HepG2 (cell line): ENCODE data around the gene LYPLA2. TPM values are rescaled to one million over a fixed set of nuclear protein-coding genes. Genes with fewer than 3 reads are reported as not detected.

ENCODE experiments used
- AHR ChIP-seq: IDR thresholded peaks from 2 replicates; pipeline ENCODE4 v1.6.1; 2018; ENCODE audit warnings: missing genetic modification reagents, missing compliant biosample characterization
- EZH2 ChIP-seq: conservative IDR thresholded peaks from 2 replicates; pipeline ENCODE4 v1.6.1; 2012; ENCODE audit warnings: mild to moderate bottlenecking, low read depth, low read length, moderate library complexity
- GTF3A ChIP-seq: sonication (generic); formaldehyde crosslinking; conservative IDR thresholded peaks from 2 replicates; pipeline ENCODE4 v1.4.0; 2020; ENCODE audit warnings: mild to moderate bottlenecking, missing genetic modification reagents
- KAT2B ChIP-seq: fragments of 150-350 bp; IDR thresholded peaks from 2 replicates; pipeline ENCODE4 v1.6.1; 2014; ENCODE audit warnings: low read depth, low read length, borderline replicate concordance
- MAFK ChIP-seq, 2 experiments: IDR thresholded peaks in 1 of 2; conservative IDR thresholded peaks in 1 of 2; 2 replicates each; pipeline ENCODE4 v1.6.1; 2011; ENCODE audit warnings: improper control_type of control experiment in 2 of 2, low read length in 2 of 2
- PAF1 ChIP-seq: IDR thresholded peaks from 2 replicates; pipeline ENCODE4 v1.6.1; 2016; ENCODE audit warnings: missing genetic modification reagents, missing compliant biosample characterization
- RFX3 ChIP-seq: IDR thresholded peaks from 2 replicates; pipeline ENCODE4 v1.6.1; 2016; ENCODE audit warnings: missing biosample characterization, missing genetic modification reagents
- TCF12 ChIP-seq, 2 experiments: fragments of 450-650 bp in 1 of 2; sonication (generic) in 1 of 2; formaldehyde crosslinking in 1 of 2; IDR thresholded peaks; 2 replicates each; pipeline versions ENCODE4 v1.6.1 to v1.8.0; 2017 to 2022; ENCODE audit warnings: antibody characterized with exemption in 1 of 2, mild to moderate bottlenecking in 1 of 2, missing genetic modification reagents in 1 of 2, moderate library complexity in 1 of 2
- ZEB1 ChIP-seq: IDR thresholded peaks from 2 replicates; pipeline ENCODE4 v1.6.1; 2012; ENCODE audit warnings: mild to moderate bottlenecking, low read depth, inconsistent platforms; ENCODE audit not compliant: insufficient replicate concordance
- ZNF10 ChIP-seq: sonication (generic); formaldehyde crosslinking; IDR thresholded peaks from 2 replicates; pipeline ENCODE4 v1.4.0; 2020; ENCODE audit warnings: mild to moderate bottlenecking, low read depth, missing genetic modification reagents, borderline replicate concordance
- ZNF296 ChIP-seq: sonication (generic); formaldehyde crosslinking; conservative IDR thresholded peaks from 2 replicates; pipeline ENCODE4 v1.5.0; 2020; ENCODE audit warnings: mild to moderate bottlenecking, missing genetic modification reagents
- ZNF768 ChIP-seq: sonication (generic); formaldehyde crosslinking; IDR thresholded peaks from 2 replicates; pipeline ENCODE4 v1.4.0; 2020; ENCODE audit warnings: missing genetic modification reagents
- ZSCAN31 ChIP-seq: sonication (generic); formaldehyde crosslinking; IDR thresholded peaks from 2 replicates; pipeline ENCODE4 v1.5.0; 2020; ENCODE audit warnings: low read depth, mild to moderate bottlenecking, missing genetic modification reagents
- ZZZ3 ChIP-seq: sonication (generic); formaldehyde crosslinking; IDR thresholded peaks from 2 replicates; pipeline ENCODE4 v1.4.0; 2020; ENCODE audit warnings: missing genetic modification reagents, mild to moderate bottlenecking, borderline replicate concordance
- polyA plus RNA-seq, 8 experiments: library from polyadenylated mRNA; depleted of rRNA in 3 of 8; stranded (reverse) in 7 of 8; unstranded in 1 of 8; fragments of >200 nt; fragmentation: Illumina TruSeq in 4 of 8; extraction: Trizol in 4 of 8; gene quantifications; 2 replicates each; pipeline versions ENCODE4 v1.2.1 to v1.2.3, GENCODE V29; 2011 to 2016; ENCODE audit warnings: low read depth in 4 of 8, missing spikeins in 1 of 8, mixed read lengths in 1 of 8; ENCODE audit not compliant: insufficient read depth in 1 of 8
- total RNA-seq, 5 experiments: library from RNA; depleted of rRNA; stranded (reverse); fragments of >200 nt; fragmentation: Illumina TruSeq; extraction: Trizol; gene quantifications; 2 replicates each; pipeline ENCODE4 v1.2.3, GENCODE V29; 2016; ENCODE audit warnings: low read depth in 1 of 5
- TF ChIP-seq, protein P1 (sequence below): sonication (generic); formaldehyde crosslinking; IDR thresholded peaks from 2 replicates; pipeline ENCODE4 v1.5.1; 2020; ENCODE audit warnings: missing genetic modification reagents, mild to moderate bottlenecking, borderline replicate concordance
- TF ChIP-seq, protein P2 (sequence below): sonication (generic); formaldehyde crosslinking; IDR thresholded peaks from 2 replicates; pipeline ENCODE4 v1.4.0; 2020; ENCODE audit warnings: missing genetic modification reagents
- TF ChIP-seq, protein P3 (sequence below): sonication (generic); formaldehyde crosslinking; IDR thresholded peaks from 2 replicates; pipeline ENCODE4 v1.4.0; 2020; ENCODE audit warnings: mild to moderate bottlenecking, missing genetic modification reagents
- TF ChIP-seq, protein P4 (sequence below): sonication (generic); formaldehyde crosslinking; IDR thresholded peaks from 2 replicates; pipeline ENCODE4 v1.4.0; 2020; ENCODE audit warnings: mild to moderate bottlenecking, missing genetic modification reagents
- TF ChIP-seq, protein P5 (sequence below): sonication (generic); formaldehyde crosslinking; IDR thresholded peaks from 2 replicates; pipeline ENCODE4 v1.9.0; 2021; ENCODE audit warnings: missing genetic modification reagents, borderline replicate concordance

LYPLA2 gene
- total and polyA plus RNA-seq, 2 of the 13 experiments (the other 11 are each of a cell fraction or from before 2014, with no cell fraction given): 72.1 to 73.2 TPM

DNA sequence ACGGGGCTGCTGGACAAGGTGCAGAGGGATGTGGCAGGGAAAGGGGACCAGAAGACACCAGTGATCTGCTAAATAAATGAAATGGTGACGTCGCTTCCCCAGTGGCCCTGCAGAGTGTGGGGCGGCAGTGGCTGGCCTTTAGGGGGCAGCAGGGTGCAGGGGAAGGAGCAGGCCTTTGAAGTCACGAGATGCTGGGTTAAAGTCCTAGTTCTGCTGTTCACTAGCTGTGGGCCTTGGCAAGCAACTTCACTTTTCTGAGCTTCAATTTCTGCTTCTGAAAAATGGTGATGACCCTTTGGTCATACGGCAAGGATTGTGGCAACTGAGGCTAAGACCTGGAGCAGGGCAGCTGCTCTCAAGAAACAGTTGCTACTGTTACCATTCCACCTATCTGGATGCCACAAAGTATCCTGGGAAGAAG, 18.8 kb downstream of the LYPLA2 start (continued):
- TF ChIP-seq ZEB1 (no peak), ZNF296 (CRISPR knock-in tag) (no peak), MAFK (conservative IDR thresholded peaks at IDR 0.05 in 1 of 2, IDR thresholded peaks at IDR 0.05 in 1 of 2; ENCODE audit: low read length in 2 of 2) (no peak), KAT2B (no peak), ZNF768 (CRISPR knock-in tag) (peak; percentile 69), EZH2 (no peak), ZZZ3 (CRISPR knock-in tag) (no peak), TCF12 (IDR thresholded peaks at IDR 0.05) (no peak), TCF12 (CRISPR knock-in tag; IDR thresholded peaks at IDR 0.05) (no peak), RFX3 (CRISPR knock-in tag) (no peak), GTF3A (no peak), PAF1 (CRISPR knock-in tag) (no peak), ZSCAN31 (no peak), ZNF10 (CRISPR knock-in tag) (no peak), AHR (no peak)
- TF ChIP-seq, protein P1, sequence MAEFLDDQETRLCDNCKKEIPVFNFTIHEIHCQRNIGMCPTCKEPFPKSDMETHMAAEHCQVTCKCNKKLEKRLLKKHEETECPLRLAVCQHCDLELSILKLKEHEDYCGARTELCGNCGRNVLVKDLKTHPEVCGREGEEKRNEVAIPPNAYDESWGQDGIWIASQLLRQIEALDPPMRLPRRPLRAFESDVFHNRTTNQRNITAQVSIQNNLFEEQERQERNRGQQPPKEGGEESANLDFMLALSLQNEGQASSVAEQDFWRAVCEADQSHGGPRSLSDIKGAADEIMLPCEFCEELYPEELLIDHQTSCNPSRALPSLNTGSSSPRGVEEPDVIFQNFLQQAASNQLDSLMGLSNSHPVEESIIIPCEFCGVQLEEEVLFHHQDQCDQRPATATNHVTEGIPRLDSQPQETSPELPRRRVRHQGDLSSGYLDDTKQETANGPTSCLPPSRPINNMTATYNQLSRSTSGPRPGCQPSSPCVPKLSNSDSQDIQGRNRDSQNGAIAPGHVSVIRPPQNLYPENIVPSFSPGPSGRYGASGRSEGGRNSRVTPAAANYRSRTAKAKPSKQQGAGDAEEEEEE (CRISPR knock-in tag): no peak
- TF ChIP-seq, protein P2, sequence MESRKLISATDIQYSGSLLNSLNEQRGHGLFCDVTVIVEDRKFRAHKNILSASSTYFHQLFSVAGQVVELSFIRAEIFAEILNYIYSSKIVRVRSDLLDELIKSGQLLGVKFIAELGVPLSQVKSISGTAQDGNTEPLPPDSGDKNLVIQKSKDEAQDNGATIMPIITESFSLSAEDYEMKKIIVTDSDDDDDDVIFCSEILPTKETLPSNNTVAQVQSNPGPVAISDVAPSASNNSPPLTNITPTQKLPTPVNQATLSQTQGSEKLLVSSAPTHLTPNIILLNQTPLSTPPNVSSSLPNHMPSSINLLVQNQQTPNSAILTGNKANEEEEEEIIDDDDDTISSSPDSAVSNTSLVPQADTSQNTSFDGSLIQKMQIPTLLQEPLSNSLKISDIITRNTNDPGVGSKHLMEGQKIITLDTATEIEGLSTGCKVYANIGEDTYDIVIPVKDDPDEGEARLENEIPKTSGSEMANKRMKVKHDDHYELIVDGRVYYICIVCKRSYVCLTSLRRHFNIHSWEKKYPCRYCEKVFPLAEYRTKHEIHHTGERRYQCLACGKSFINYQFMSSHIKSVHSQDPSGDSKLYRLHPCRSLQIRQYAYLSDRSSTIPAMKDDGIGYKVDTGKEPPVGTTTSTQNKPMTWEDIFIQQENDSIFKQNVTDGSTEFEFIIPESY (CRISPR knock-in tag): peak; percentile 60; the same call in 1 of the 2 replicates
- TF ChIP-seq, protein P3, sequence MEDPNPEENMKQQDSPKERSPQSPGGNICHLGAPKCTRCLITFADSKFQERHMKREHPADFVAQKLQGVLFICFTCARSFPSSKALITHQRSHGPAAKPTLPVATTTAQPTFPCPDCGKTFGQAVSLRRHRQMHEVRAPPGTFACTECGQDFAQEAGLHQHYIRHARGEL (CRISPR knock-in tag): no peak
- TF ChIP-seq, protein P4, sequence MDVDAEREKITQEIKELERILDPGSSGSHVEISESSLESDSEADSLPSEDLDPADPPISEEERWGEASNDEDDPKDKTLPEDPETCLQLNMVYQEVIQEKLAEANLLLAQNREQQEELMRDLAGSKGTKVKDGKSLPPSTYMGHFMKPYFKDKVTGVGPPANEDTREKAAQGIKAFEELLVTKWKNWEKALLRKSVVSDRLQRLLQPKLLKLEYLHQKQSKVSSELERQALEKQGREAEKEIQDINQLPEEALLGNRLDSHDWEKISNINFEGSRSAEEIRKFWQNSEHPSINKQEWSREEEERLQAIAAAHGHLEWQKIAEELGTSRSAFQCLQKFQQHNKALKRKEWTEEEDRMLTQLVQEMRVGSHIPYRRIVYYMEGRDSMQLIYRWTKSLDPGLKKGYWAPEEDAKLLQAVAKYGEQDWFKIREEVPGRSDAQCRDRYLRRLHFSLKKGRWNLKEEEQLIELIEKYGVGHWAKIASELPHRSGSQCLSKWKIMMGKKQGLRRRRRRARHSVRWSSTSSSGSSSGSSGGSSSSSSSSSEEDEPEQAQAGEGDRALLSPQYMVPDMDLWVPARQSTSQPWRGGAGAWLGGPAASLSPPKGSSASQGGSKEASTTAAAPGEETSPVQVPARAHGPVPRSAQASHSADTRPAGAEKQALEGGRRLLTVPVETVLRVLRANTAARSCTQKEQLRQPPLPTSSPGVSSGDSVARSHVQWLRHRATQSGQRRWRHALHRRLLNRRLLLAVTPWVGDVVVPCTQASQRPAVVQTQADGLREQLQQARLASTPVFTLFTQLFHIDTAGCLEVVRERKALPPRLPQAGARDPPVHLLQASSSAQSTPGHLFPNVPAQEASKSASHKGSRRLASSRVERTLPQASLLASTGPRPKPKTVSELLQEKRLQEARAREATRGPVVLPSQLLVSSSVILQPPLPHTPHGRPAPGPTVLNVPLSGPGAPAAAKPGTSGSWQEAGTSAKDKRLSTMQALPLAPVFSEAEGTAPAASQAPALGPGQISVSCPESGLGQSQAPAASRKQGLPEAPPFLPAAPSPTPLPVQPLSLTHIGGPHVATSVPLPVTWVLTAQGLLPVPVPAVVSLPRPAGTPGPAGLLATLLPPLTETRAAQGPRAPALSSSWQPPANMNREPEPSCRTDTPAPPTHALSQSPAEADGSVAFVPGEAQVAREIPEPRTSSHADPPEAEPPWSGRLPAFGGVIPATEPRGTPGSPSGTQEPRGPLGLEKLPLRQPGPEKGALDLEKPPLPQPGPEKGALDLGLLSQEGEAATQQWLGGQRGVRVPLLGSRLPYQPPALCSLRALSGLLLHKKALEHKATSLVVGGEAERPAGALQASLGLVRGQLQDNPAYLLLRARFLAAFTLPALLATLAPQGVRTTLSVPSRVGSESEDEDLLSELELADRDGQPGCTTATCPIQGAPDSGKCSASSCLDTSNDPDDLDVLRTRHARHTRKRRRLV: no peak
- TF ChIP-seq, protein P5, sequence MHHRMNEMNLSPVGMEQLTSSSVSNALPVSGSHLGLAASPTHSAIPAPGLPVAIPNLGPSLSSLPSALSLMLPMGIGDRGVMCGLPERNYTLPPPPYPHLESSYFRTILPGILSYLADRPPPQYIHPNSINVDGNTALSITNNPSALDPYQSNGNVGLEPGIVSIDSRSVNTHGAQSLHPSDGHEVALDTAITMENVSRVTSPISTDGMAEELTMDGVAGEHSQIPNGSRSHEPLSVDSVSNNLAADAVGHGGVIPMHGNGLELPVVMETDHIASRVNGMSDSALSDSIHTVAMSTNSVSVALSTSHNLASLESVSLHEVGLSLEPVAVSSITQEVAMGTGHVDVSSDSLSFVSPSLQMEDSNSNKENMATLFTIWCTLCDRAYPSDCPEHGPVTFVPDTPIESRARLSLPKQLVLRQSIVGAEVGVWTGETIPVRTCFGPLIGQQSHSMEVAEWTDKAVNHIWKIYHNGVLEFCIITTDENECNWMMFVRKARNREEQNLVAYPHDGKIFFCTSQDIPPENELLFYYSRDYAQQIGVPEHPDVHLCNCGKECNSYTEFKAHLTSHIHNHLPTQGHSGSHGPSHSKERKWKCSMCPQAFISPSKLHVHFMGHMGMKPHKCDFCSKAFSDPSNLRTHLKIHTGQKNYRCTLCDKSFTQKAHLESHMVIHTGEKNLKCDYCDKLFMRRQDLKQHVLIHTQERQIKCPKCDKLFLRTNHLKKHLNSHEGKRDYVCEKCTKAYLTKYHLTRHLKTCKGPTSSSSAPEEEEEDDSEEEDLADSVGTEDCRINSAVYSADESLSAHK (CRISPR knock-in tag): no peak
